Measurements from ENCODE around the gene LPIN3.

LPIN3 gene

DNA sequence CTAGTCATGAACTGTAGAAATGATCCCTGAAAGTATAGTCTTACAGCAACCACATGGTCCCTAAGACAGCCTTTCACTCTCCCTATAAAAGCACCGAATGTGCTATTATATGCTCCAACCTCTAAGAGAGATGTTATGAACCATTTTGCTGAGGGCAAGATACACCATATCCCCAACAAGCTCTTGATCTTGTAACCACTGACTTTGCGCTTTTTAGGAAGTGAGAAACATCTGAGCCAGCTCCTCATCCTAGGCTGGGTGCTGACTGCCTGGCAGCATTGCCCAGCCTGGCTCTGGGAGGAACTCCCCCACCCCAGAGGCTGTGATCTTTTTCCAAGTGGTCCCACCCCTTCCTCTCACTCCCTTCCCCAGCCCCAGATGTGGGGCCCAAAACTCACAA is 29.1 kb downstream of the LPIN3 start:
- no peak for DNase-seq

GRCh38 chr20:41370176-41370575 is 29.6 kb downstream of the LPIN3 start:
- no peak for DNase-seq

GRCh38 chr20:41371371-41371770 is 30.8 kb downstream of the LPIN3 start:
- DNase-seq = no peak

GRCh38 chr20:41373251-41373783 is 32.7 kb downstream of the LPIN3 start:
- DNase-seq = no peak

DNA sequence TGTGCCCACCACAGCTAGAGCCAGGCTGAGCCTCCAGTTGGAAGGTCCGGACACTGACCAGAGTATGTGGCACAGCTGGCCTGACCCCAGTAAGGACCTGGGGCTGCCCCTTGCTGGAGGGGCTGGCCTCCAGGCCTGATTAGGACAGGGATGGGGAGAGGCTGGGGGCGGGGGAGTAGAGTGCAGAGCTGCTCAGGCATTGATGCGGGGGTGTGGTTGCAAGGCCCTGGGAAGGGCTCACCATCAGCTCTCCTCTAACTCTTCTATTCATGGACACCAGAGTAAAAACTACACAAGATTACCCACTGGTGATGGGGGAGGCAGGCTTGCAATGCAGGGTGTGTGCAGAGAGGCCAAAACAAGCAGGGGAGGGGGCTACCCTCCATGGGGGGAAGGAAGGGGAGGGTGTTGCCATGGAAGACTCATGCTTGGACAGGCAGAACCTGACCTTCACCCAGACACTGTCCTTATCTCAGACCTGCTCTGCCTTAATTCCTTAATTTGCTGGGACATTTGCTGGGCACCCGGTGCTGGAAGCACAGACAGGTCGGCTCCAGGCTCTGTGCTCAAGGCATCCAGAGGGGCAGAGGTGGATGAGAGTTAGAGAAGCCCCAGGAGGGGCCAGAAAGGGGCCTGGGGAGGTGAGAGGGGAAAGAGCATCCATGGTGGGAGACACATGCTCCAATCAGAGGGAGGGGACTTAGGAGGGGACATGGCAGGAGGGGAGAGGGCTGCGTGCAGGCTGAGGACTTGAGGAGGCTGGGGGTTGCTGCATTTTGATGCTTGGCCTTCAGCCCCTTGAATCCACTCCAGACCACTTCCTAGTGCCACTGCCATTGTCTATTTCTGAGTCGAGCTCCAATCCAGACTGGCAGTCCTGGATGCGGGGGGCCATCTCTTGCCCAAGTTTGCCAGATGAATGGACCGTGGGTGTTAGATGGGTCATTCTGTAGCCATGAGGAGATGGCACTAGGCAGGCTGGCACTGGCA is 33.6 kb downstream of the LPIN3 start:
- no peak for DNase-seq

- DNase-seq = no peak
Measured at GRCh38 chr20:41375846-41376245, 35.2 kb downstream of the LPIN3 start.

DNA sequence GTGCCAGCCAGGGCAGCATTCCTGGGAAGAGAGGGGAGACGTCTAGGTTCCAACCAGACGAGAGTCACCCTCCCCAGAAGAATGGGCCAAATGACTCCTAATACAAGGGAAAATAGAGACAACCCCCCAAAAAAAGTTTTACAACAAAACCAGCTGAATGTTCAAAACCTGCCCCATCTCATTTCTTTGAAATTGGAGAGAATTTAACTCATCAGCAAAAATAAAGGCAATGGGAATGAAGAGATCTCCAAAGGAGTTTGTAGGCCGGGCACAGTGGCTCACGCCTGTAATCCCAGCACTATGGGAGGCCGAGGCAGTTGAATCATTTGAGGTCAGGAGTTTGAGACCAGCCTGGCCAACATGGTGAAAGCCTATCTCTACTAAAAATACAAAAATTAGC is 35.7 kb downstream of the LPIN3 start:
- no peak for DNase-seq

GRCh38 chr20:41377275-41377674 is 36.7 kb downstream of the LPIN3 start:
- DNase-seq = no peak

DNA sequence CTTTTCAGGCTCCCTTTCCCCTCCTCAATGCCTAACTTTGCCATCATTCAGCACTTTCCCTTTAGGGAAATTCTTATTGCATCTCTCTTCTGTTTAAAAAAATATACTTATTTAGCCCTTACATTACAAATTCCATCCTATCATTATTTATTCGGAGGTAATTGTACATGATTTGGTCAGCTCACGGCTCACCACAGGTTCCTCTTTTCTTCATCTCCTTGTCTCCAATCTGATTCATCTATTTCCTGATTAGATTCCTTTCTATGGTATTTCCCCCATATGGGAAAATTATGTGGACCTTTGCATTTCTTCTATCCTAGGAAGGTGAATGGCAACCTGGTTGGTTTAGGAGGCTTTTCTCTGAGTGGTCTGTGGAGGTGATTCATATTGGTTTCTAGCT is 38.9 kb downstream of the LPIN3 start:
- DNase-seq = no peak

DNA sequence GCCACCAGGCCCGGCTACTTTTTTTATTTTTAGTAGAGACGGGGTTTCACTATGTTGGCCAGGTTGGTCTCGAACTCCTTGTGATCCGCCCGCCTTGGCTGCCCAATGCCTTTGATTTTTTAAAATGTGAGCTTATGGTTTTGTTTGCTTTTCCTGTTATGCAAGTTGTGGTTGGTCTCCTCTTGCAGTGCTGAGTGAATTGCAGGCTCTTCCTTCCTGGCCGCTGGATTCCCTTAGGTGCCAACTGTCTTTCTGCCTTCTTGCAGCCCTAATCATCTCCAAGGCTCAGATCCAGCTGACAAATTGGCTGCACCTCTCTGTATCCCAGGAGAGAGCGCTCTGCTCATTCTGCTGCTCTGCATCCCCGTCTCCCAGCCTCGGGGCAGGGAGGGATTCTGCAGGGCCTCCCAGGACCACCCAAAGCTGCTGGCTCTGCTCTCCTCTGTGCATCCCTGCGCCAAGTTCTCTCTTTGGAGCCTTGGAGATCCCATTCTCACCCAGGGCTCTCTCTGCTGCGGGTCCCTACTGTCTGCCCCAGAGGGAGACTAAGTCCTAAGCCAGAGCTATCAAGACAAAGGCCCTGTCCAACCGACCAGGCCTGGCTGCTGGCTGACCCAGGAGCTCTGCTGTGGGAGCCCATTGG is 40.1 kb downstream of the LPIN3 start:
- no peak for DNase-seq

- no peak for DNase-seq
Measured at GRCh38 chr20:41382791-41383305, 42.2 kb downstream of the LPIN3 start.

DNA sequence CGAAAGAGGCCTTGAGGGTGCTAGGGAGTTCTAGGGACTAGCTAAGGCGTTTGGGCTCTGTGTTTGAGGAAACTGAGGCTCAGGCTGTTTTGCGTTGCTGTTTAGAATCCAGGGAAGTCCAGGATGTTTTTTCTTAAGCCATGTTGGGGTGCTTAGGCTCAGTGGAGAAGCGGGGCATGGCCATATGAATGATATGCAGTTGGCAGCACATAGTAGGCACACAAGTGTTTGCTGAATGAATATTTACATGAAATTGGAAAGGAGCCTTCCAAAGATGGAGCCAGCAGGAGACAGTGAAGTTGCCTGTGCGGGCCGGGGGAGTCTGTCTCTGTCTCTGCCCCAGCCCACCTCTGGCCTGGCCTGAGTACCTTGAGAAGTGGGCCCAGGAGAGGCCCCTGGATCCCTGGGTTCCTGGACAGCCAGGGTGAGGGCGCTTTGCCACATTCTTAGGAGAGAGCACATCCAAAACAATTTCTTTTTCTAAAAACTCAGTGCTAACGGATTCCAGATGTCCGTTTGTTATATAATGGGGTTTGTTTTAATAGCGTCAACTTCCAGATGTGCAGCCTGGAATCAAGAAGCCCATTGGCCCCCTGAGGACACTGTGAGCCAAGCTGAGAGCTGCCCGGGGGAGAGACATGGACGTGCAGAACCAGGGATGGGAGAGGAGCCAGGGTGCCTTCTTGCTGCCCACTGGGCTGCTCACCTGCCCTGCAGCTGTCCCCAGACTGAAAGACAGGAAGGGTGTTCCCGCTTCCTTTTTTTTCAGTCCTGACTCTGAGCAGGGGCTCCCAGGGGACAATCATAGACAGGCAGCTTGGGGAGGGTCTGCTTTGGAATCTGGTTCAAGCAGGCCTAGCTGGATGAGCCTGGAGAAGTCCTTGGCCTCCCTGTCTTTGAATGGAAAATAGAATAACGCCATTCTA is 46.1 kb downstream of the LPIN3 start:
- DNase-seq = no peak

GRCh38 chr20:41387444-41387851 is 46.8 kb downstream of the LPIN3 start:
- no peak for DNase-seq

GRCh38 chr20:41390889-41391288 is 50.3 kb downstream of the LPIN3 start:
- DNase-seq = no peak

DNA sequence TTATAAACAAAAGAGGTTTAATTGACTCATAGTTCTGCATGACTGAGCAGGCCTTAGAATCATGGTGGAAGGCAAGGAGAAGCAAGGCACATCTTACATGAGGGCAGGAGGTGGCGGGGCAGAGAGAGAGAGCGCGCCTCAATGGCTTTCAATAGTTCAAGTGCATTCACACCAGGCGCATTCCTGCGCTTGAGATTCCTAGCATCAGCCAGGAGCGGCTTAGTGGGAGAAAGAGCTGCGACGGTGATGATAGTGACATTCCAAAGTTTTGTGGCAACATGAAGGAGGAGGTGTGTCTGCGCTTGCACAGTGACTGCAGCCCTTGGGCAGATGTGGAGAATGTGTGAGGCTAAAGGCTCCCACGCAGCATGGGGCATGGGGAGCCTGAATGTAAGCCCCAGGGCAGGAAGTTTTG is 51.0 kb downstream of the LPIN3 start:
- DNase-seq = no peak

GRCh38 chr20:41392295-41392694 is 51.7 kb downstream of the LPIN3 start:
- DNase-seq = no peak

DNA sequence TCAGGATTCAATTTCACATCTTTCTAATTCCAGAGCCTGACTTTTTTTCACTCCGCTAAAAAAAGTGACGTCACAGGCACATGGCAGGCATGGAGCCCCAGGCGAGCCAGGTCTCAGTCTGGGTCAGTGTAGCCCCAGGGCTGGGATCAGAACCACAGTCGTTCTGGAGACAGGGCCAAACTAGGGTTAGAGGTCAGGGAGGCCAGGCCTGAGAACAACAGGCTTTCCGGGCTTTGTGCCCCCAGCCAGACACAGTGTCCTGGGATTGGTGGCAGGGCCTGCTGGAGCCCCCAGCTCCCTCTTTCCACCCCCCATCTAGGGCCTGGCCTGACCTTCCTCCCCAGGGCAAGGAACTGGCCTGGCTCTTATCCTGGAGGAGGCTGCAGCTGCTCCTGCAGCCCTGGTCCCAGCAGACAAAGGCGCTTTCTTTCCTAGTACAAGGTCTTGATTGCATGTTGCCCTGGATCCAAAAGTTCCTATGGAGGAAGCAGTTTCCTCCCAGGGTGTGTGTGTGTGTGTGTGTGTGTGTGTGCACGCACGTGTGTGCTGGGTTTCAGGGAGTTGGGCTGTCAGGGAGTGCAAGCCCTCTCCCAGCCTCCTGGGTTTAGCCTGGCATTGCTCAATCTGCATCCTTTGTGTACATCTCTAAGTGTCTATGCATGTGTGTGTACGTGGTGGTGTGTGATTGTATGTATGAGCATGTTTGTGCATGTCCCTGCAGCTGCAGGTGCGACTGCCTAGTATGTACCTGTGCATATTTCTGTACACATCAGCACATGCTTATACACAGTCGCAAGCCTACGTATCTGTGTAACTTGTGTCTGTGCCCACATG is 52.5 kb downstream of the LPIN3 start:
- DNase-seq = no peak

DNA sequence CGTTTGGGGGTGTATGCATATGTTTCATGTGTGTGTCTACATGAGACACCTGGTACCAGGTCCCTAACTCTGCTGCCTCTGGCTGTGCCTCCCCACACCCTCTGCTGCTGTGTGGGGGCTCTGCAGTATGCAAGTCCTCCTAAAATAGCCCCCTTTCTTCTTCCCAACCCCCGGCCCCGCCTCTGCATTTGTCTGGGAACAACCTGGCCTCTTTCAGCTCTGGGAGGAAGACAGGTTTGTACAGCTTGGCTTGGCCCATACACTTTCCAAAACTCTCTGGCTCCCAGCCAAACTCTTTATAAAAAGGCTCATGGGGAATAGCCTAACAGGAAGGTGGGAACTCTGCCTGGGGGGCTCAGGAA is 53.1 kb downstream of the LPIN3 start:
- no peak for DNase-seq

- no peak for DNase-seq
Measured at GRCh38 chr20:41394081-41394480, 53.5 kb downstream of the LPIN3 start.

DNA sequence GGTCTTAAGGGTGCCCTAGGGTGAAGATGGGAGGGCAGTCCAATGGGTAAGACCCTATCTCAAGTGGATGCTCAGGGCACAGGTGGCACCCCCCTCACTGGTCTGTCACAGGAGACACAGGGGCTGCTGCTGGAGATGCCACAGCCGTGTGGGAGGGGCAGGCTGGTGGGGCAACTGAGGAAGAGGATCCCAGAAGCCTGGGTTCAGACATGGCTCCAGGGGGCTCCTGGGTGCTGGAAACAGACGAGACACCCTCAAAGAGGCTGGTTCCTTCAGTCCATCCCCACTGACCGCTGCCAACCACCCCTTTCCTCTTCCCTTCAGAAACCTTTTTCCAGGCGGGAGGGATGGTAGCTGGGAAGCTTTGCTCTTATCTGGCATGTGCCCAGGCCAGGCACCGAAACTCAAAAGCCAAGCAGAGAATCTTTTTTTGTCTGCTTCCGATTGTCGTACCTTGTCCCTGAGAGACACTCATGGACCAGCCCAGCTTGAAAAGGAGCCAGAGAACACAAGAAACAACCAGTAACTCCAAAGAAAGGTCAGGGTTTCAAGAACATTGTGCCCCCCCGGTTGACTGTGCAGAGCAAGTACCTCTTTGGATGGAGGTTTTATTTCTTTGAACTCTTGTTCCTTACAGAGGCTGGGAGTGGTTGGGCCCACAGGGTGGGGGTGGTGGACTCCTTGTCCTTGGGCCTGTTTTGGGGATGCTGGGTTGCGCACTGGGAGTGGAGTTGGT is 54.5 kb downstream of the LPIN3 start:
- no peak for DNase-seq

Data from activated T-cell treated with anti-CD3 and anti-CD28 coated beads, Interleukin-2, amount 50 U/mL, for 1 hour (primary cell).